ENCODE measurements around the gene SNRNP200.

Gene SNRNP200

GRCh38 chr2:96305091-96305978 is at the start of gene SNRNP200:
TSS of gene SNRNP200 (minus strand) at chr2:96305546. CDS start at chr2:96305437, 109 bp downstream.
- DNase-seq, result peak; percentile 69 to 83 (median 80)

- DNase-seq, result no peak
These were observed 49.1 kb upstream of the SNRNP200 start for GRCh38 chr2:96354492-96354891.

GRCh38 chr2:96353606-96354101 is 48.3 kb upstream of the SNRNP200 start:
- no peak for DNase-seq

GRCh38 chr2:96353032-96353561 is 47.8 kb upstream of the SNRNP200 start:
- DNase-seq, result no peak

- DNase-seq, result no peak
These were observed 42.0 kb upstream of the SNRNP200 start for GRCh38 chr2:96347395-96347794.

- DNase-seq, result no peak
These were observed 40.6 kb upstream of the SNRNP200 start for GRCh38 chr2:96345868-96346462.

- no peak for DNase-seq
These were observed 40.1 kb upstream of the SNRNP200 start for GRCh38 chr2:96345438-96345837.

GRCh38 chr2:96344011-96344410 is 38.7 kb upstream of the SNRNP200 start:
- peak in 2 of 4 experiments; percentile 19 to 20 for DNase-seq

- peak in 1 of 4 experiments; percentile 16 for DNase-seq
These were observed 36.7 kb upstream of the SNRNP200 start for GRCh38 chr2:96342085-96342484.

- DNase-seq, result no peak
These were observed 36.3 kb upstream of the SNRNP200 start for GRCh38 chr2:96341641-96342040.

- no peak for DNase-seq
These were observed 35.4 kb upstream of the SNRNP200 start for GRCh38 chr2:96340493-96341414.

GRCh38 chr2:96336873-96337272 is 31.5 kb upstream of the SNRNP200 start:
- no peak for DNase-seq

- no peak for DNase-seq
These were observed 30.9 kb upstream of the SNRNP200 start for GRCh38 chr2:96336104-96336775.

- DNase-seq, result no peak
These were observed 28.4 kb upstream of the SNRNP200 start for GRCh38 chr2:96333708-96334107.

GRCh38 chr2:96330407-96330806 is 25.1 kb upstream of the SNRNP200 start:
- no peak for DNase-seq

- no peak for DNase-seq
These were observed 24.5 kb upstream of the SNRNP200 start for GRCh38 chr2:96329874-96330273.

- no peak for DNase-seq
These were observed 24.1 kb upstream of the SNRNP200 start for GRCh38 chr2:96329456-96329855.

- DNase-seq, result no peak
These were observed 21.9 kb upstream of the SNRNP200 start for GRCh38 chr2:96326990-96327820.

GRCh38 chr2:96326564-96326963 is 21.2 kb upstream of the SNRNP200 start:
- DNase-seq, result no peak

- peak in 1 of 4 experiments; percentile 19 for DNase-seq
These were observed 20.5 kb upstream of the SNRNP200 start for GRCh38 chr2:96325884-96326255.
